HEK293 (cell line): ENCODE data around the gene SNCAIP.

Experiments used
- CTCF ChIA-PET: fragments of 350-600 bp; formaldehyde crosslinking; extraction: SDS; loops from one replicate; lab custom pipeline; 2021; ENCODE audit warnings: antibody characterized with exemption; lab: Yijun Ruan, JAX
- POLR2A ChIA-PET: fragments of 300-600 bp; formaldehyde crosslinking; extraction: SDS; loops from one replicate; lab custom pipeline; 2020; ENCODE audit warnings: antibody characterized with exemption, inconsistent platforms; lab: Yijun Ruan, JAX
- H3K27ac ChIP-seq: fragments of 200-500 bp; sonication (Bioruptor generic); 2 replicates; pipeline ENCODE4 v1.5.1; 2014; ENCODE audit warnings: low read depth, low read length, control low read depth, inconsistent platforms; ENCODE audit errors: extremely low read depth
- H3K36me3 ChIP-seq, 2 experiments: fragments of 200-500 bp in 1 of 2; sonication (Bioruptor generic) in 1 of 2; 1 replicate in 1 of 2; 2 replicates in 1 of 2; pipeline ENCODE4 v1.5.1; 2014 to 2017; ENCODE audit warnings: inconsistent platforms in 2 of 2, low read length in 2 of 2; ENCODE audit not compliant: control insufficient read depth in 2 of 2, insufficient read depth in 1 of 2
- H3K4me1 ChIP-seq: fragments of 200-500 bp; sonication (Bioruptor generic); 2 replicates; pipeline ENCODE4 v1.5.1; 2014; ENCODE audit warnings: mild to moderate bottlenecking, low read length, inconsistent platforms; ENCODE audit not compliant: control insufficient read depth, insufficient read depth
- H3K4me3 ChIP-seq: 2 replicates; pipeline ENCODE4 v1.5.1; 2011; ENCODE audit warnings: low read depth, mild to moderate bottlenecking, control low read depth, low read length, moderate library complexity
- H3K9me3 ChIP-seq: fragments of 200-500 bp; sonication (Bioruptor generic); 2 replicates; pipeline ENCODE4 v1.5.1; 2014; ENCODE audit warnings: low read depth, low read length, inconsistent platforms; ENCODE audit not compliant: control insufficient read depth, insufficient read depth
- KLF1 ChIP-seq: fragments of 450-650 bp; formaldehyde crosslinking; IDR thresholded peaks from 2 replicates; pipeline ENCODE4 v1.5.1; 2016; ENCODE audit warnings: missing biosample characterization, missing genetic modification characterization
- MEIS1 ChIP-seq: sonication (generic); formaldehyde crosslinking; IDR thresholded peaks from 2 replicates; pipeline ENCODE4 v1.8.1; 2022; ENCODE audit warnings: missing genetic modification reagents, mild to moderate bottlenecking, borderline replicate concordance
- PRDM1 ChIP-seq: fragments of 450-650 bp; formaldehyde crosslinking; IDR thresholded peaks from 2 replicates; pipeline ENCODE4; 2016; ENCODE audit warnings: missing biosample characterization, missing genetic modification characterization
- SETDB1 ChIP-seq: IDR thresholded peaks from one replicate; pipeline ENCODE4 v1.6.1; 2017; ENCODE audit warnings: mild to moderate bottlenecking, low read length, moderate library complexity, mixed read lengths; ENCODE audit not compliant: insufficient read length
- ZBTB21 ChIP-seq: fragments of 450-650 bp; formaldehyde crosslinking; IDR thresholded peaks from 2 replicates; pipeline ENCODE4 v1.5.1; 2017; ENCODE audit warnings: missing biosample characterization, missing genetic modification characterization
- ZNF292 ChIP-seq: fragments of 450-650 bp; formaldehyde crosslinking; IDR thresholded peaks from 2 replicates; pipeline ENCODE4 v1.5.1; 2016; ENCODE audit warnings: low read depth, missing biosample characterization, missing genetic modification characterization, borderline replicate concordance
- ZNF394 ChIP-seq: fragments of 450-650 bp; formaldehyde crosslinking; IDR thresholded peaks from 2 replicates; pipeline ENCODE4 v1.5.1; 2016; ENCODE audit warnings: missing biosample characterization, missing genetic modification characterization, mild to moderate bottlenecking, moderate library complexity, borderline replicate concordance
- ZNF548 ChIP-seq: fragments of 450-650 bp; formaldehyde crosslinking; IDR thresholded peaks from 2 replicates; pipeline ENCODE4 v1.5.1; 2016; ENCODE audit warnings: missing biosample characterization, missing genetic modification characterization
- ZNF549 ChIP-seq: fragments of 450-650 bp; IDR thresholded peaks from 2 replicates; pipeline ENCODE4 v1.5.1; 2018; ENCODE audit warnings: missing biosample characterization, missing genetic modification characterization, mild to moderate bottlenecking, inconsistent platforms, moderate library complexity
- ZNF664 ChIP-seq: fragments of 450-650 bp; formaldehyde crosslinking; IDR thresholded peaks from 2 replicates; pipeline ENCODE4 v1.5.1; 2016; ENCODE audit warnings: missing biosample characterization, missing genetic modification characterization
- ZNF776 ChIP-seq: fragments of 450-650 bp; formaldehyde crosslinking; IDR thresholded peaks from 2 replicates; pipeline ENCODE4 v1.5.0; 2017; ENCODE audit warnings: missing biosample characterization, missing genetic modification characterization, borderline replicate concordance
- ZNF791 ChIP-seq: fragments of 450-650 bp; formaldehyde crosslinking; IDR thresholded peaks from 2 replicates; pipeline ENCODE4 v1.5.1; 2016; ENCODE audit warnings: missing biosample characterization, missing genetic modification characterization
- ZNF792 ChIP-seq: fragments of 450-650 bp; formaldehyde crosslinking; IDR thresholded peaks from 2 replicates; pipeline ENCODE4 v1.5.1; 2016; ENCODE audit warnings: missing biosample characterization, missing genetic modification characterization
- ZSCAN30 ChIP-seq: fragments of 450-650 bp; IDR thresholded peaks from 2 replicates; pipeline ENCODE4 v1.5.1; 2018; ENCODE audit warnings: missing biosample characterization, mild to moderate bottlenecking, missing genetic modification characterization, moderate library complexity
- TF ChIP-seq, protein P1 (sequence below): fragments of 450-650 bp; formaldehyde crosslinking; IDR thresholded peaks from 2 replicates; pipeline ENCODE4 v1.5.1; 2017; ENCODE audit warnings: missing biosample characterization, missing genetic modification characterization
- TF ChIP-seq, protein P2 (sequence below): fragments of 450-650 bp; formaldehyde crosslinking; optimal IDR thresholded peaks from 2 replicates; pipeline ENCODE3; 2016; ENCODE audit warnings: missing biosample characterization, mild to moderate bottlenecking, missing genetic modification characterization
- TF ChIP-seq, protein P3 (sequence below): fragments of 450-650 bp; formaldehyde crosslinking; IDR thresholded peaks from 2 replicates; pipeline ENCODE4 v1.5.1; 2016; ENCODE audit warnings: missing biosample characterization, missing genetic modification characterization
- TF ChIP-seq, protein P4 (sequence below): fragments of 450-650 bp; formaldehyde crosslinking; IDR thresholded peaks from 2 replicates; pipeline ENCODE4 v1.5.1; 2016; ENCODE audit warnings: missing biosample characterization, missing genetic modification characterization
- TF ChIP-seq, protein P5 (sequence below): fragments of 450-650 bp; formaldehyde crosslinking; IDR thresholded peaks from 2 replicates; pipeline ENCODE4 v1.5.1; 2017; ENCODE audit warnings: missing biosample characterization, missing genetic modification characterization

The SNCAIP gene

DNA sequence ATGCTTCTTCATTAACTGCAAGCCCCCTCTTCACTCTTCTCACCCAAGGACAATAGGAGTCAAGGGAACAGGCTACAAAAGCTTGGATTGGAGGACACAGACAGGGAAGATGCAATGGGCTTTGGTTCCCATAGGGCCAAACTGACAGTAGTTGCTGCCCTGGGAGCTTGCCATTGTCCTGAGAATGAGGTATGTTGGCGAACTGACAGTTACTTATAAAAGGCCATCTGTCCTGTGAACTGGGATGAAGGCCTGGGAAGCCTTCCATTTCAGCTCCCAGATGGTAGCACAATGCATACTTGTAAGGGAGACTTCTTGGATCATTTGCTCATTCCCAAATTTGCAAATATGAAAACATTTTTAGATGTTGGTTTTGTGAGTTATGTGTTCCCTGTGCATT is 88.9 kb downstream of the SNCAIP start:
- POLR2A ChIA-PET = no interaction called here
- TF ChIP-seq ZNF792 (tag by site-specific recombination) (no peak), ZNF548 (no peak), ZSCAN30 (no peak), ZNF664 (tag by site-specific recombination) (no peak), ZBTB21 (tag by site-specific recombination) (no peak), PRDM1 (tag by site-specific recombination) (no peak), KLF1 (tag by site-specific recombination) (no peak), ZNF549 (tag by site-specific recombination) (no peak), ZNF292 (tag by site-specific recombination) (no peak), ZNF776 (no peak), SETDB1 (no peak), ZNF791 (no peak), ZNF394 (tag by site-specific recombination) (no peak), MEIS1 (CRISPR knock-in tag) (no peak)
- TF ChIP-seq, protein P1, sequence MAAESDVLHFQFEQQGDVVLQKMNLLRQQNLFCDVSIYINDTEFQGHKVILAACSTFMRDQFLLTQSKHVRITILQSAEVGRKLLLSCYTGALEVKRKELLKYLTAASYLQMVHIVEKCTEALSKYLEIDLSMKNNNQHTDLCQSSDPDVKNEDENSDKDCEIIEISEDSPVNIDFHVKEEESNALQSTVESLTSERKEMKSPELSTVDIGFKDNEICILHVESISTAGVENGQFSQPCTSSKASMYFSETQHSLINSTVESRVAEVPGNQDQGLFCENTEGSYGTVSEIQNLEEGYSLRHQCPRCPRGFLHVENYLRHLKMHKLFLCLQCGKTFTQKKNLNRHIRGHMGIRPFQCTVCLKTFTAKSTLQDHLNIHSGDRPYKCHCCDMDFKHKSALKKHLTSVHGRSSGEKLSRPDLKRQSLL = no peak
- TF ChIP-seq, protein P2, sequence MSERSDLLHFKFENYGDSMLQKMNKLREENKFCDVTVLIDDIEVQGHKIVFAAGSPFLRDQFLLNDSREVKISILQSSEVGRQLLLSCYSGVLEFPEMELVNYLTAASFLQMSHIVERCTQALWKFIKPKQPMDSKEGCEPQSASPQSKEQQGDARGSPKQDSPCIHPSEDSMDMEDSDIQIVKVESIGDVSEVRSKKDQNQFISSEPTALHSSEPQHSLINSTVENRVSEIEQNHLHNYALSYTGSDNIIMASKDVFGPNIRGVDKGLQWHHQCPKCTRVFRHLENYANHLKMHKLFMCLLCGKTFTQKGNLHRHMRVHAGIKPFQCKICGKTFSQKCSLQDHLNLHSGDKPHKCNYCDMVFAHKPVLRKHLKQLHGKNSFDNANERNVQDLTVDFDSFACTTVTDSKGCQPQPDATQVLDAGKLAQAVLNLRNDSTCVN (tag by site-specific recombination) = no peak
- TF ChIP-seq, protein P3, sequence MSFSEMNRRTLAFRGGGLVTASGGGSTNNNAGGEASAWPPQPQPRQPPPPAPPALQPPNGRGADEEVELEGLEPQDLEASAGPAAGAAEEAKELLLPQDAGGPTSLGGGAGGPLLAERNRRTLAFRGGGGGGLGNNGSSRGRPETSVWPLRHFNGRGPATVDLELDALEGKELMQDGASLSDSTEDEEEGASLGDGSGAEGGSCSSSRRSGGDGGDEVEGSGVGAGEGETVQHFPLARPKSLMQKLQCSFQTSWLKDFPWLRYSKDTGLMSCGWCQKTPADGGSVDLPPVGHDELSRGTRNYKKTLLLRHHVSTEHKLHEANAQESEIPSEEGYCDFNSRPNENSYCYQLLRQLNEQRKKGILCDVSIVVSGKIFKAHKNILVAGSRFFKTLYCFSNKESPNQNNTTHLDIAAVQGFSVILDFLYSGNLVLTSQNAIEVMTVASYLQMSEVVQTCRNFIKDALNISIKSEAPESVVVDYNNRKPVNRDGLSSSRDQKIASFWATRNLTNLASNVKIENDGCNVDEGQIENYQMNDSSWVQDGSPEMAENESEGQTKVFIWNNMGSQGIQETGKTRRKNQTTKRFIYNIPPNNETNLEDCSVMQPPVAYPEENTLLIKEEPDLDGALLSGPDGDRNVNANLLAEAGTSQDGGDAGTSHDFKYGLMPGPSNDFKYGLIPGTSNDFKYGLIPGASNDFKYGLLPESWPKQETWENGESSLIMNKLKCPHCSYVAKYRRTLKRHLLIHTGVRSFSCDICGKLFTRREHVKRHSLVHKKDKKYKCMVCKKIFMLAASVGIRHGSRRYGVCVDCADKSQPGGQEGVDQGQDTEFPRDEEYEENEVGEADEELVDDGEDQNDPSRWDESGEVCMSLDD = no peak
- TF ChIP-seq, protein P4, sequence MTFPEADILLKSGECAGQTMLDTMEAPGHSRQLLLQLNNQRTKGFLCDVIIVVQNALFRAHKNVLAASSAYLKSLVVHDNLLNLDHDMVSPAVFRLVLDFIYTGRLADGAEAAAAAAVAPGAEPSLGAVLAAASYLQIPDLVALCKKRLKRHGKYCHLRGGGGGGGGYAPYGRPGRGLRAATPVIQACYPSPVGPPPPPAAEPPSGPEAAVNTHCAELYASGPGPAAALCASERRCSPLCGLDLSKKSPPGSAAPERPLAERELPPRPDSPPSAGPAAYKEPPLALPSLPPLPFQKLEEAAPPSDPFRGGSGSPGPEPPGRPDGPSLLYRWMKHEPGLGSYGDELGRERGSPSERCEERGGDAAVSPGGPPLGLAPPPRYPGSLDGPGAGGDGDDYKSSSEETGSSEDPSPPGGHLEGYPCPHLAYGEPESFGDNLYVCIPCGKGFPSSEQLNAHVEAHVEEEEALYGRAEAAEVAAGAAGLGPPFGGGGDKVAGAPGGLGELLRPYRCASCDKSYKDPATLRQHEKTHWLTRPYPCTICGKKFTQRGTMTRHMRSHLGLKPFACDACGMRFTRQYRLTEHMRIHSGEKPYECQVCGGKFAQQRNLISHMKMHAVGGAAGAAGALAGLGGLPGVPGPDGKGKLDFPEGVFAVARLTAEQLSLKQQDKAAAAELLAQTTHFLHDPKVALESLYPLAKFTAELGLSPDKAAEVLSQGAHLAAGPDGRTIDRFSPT (tag by site-specific recombination) = no peak
- TF ChIP-seq, protein P5, sequence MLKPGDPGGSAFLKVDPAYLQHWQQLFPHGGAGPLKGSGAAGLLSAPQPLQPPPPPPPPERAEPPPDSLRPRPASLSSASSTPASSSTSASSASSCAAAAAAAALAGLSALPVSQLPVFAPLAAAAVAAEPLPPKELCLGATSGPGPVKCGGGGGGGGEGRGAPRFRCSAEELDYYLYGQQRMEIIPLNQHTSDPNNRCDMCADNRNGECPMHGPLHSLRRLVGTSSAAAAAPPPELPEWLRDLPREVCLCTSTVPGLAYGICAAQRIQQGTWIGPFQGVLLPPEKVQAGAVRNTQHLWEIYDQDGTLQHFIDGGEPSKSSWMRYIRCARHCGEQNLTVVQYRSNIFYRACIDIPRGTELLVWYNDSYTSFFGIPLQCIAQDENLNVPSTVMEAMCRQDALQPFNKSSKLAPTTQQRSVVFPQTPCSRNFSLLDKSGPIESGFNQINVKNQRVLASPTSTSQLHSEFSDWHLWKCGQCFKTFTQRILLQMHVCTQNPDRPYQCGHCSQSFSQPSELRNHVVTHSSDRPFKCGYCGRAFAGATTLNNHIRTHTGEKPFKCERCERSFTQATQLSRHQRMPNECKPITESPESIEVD = no peak

More for the DNA sequence above, 88.9 kb downstream of the SNCAIP start:
- H3K4me3 ChIP-seq = no peak overlapping the region
- no peaks in the 10 kb centered on the region for H3K4me1 ChIP-seq
- no peaks in the 10 kb centered on the region for H3K9me3 ChIP-seq
- CTCF ChIA-PET = interaction anchor here (0.8 to 0.9 kb wide), 2 partner anchors 15 to 203 kb away, joined by 3 read pairs; no protein-coding TSS in a partner anchor
- no peaks in the 10 kb centered on the region for H3K36me3 ChIP-seq
- no peak overlapping the region for H3K27ac ChIP-seq
